H1 (cell line): Measurements from ENCODE around the gene HS3ST1. TPM values are rescaled to one million over a fixed set of nuclear protein-coding genes. Genes with fewer than 3 reads are reported as not detected.

Experiments
- CTCF ChIA-PET: fragments of 300-600 bp; sonication (Branson Sonifier 250); formaldehyde crosslinking; loops from one replicate; lab custom pipeline; 2021; ENCODE audit not compliant: partially characterized antibody; lab: Charles Lee
- POLR2A ChIA-PET: fragments of 300-600 bp; sonication (Branson Sonifier 250); formaldehyde crosslinking; loops from one replicate; lab custom pipeline; 2021; ENCODE audit warnings: inconsistent platforms; ENCODE audit not compliant: partially characterized antibody; lab: Charles Lee
- DNase-seq, 2 experiments: peaks; one replicate each; pipeline versions ENCODE4 v3.0.0 to v3.0.0-alpha.2; 2010 to 2022; ENCODE audit warnings: low spot score in 2 of 2, low read depth in 1 of 2, mixed read lengths in 1 of 2
- FAIRE-seq: peaks from 2 replicates; lab custom pipeline; 2011; peaks lifted over from hg19 to GRCh38; lab: Jason Lieb, UNC
- H2AFZ ChIP-seq: 2 replicates; pipeline ENCODE4 v1.8.1; 2012; ENCODE audit warnings: low read length, inconsistent platforms
- H2AK5ac ChIP-seq: 2 replicates; pipeline ENCODE4 v1.6.1; 2013; ENCODE audit warnings: low read depth, low read length
- H2BK120ac ChIP-seq: replicated peaks from 2 replicates; pipeline ENCODE3; 2013; ENCODE audit warnings: low read depth, low read length, inconsistent platforms
- H2BK12ac ChIP-seq: 2 replicates; pipeline ENCODE4 v1.6.1; 2013; ENCODE audit warnings: low read depth, low read length
- H2BK15ac ChIP-seq: 2 replicates; pipeline ENCODE4 v1.6.1; 2013; ENCODE audit warnings: low read length
- H2BK20ac ChIP-seq: 2 replicates; pipeline ENCODE4 v1.6.1; 2013; ENCODE audit warnings: low read length
- H2BK5ac ChIP-seq: 2 replicates; pipeline ENCODE4 v1.6.1; 2013; ENCODE audit warnings: low read depth, low read length
- H3K14ac ChIP-seq: 2 replicates; pipeline ENCODE4 v1.6.1; 2013; ENCODE audit warnings: inconsistent platforms; ENCODE audit not compliant: insufficient read length
- H3K18ac ChIP-seq: 2 replicates; pipeline ENCODE4 v1.6.1; 2013; ENCODE audit warnings: low read length; ENCODE audit errors: extremely low read depth
- H3K23ac ChIP-seq: 2 replicates; pipeline ENCODE4 v1.6.1; 2013; ENCODE audit warnings: inconsistent platforms; ENCODE audit not compliant: insufficient read length
- H3K23me2 ChIP-seq: 2 replicates; pipeline ENCODE4 v1.6.1; 2013; ENCODE audit warnings: low read depth, low read length
- H3K27ac ChIP-seq: 2 replicates; pipeline ENCODE4 v1.6.1; 2011; ENCODE audit warnings: low read depth, low read length, inconsistent platforms
- H3K27me3 ChIP-seq, 4 experiments: replicated peaks in 1 of 4; 1 replicate in 1 of 4; 2 replicates in 3 of 4; pipeline versions ENCODE4 v1.6.1 to v1.8.1; 2011 to 2013; ENCODE audit warnings: low read length in 3 of 4, mild to moderate bottlenecking in 3 of 4, inconsistent platforms in 2 of 4, mixed read lengths in 2 of 4, moderate library complexity in 1 of 4; ENCODE audit not compliant: control insufficient read depth in 3 of 4, insufficient read depth in 3 of 4; ENCODE audit errors: extremely low read depth in 1 of 4
- H3K36me3 ChIP-seq, 4 experiments: 2 replicates each; pipeline versions ENCODE4 v1.6.1 to v1.8.1; 2011 to 2013; ENCODE audit warnings: mild to moderate bottlenecking in 4 of 4, low read length in 3 of 4, moderate library complexity in 2 of 4, control low read depth in 1 of 4, inconsistent platforms in 1 of 4; ENCODE audit not compliant: insufficient read depth in 4 of 4, control insufficient read depth in 2 of 4
- H3K4ac ChIP-seq: replicated peaks from 2 replicates; pipeline ENCODE3; 2013; ENCODE audit warnings: low read length, low read depth, mixed read lengths, inconsistent platforms; ENCODE audit not compliant: insufficient read length
- H3K4me1 ChIP-seq, 4 experiments: replicated peaks in 1 of 4; 1 replicate in 1 of 4; 2 replicates in 3 of 4; pipeline versions ENCODE4 v1.6.1 to v1.8.1; 2011 to 2013; ENCODE audit warnings: low read length in 3 of 4, inconsistent platforms in 2 of 4, mixed read lengths in 1 of 4; ENCODE audit not compliant: insufficient read depth in 4 of 4, control insufficient read depth in 3 of 4
- H3K4me2 ChIP-seq, 2 experiments: 2 replicates each; pipeline versions ENCODE4 v1.6.1 to v1.8.1; 2011 to 2013; ENCODE audit warnings: low read depth in 2 of 2, low read length in 2 of 2, control low read depth in 1 of 2, inconsistent platforms in 1 of 2, mild to moderate bottlenecking in 1 of 2; ENCODE audit not compliant: insufficient read depth in 1 of 2
- H3K4me3 ChIP-seq, 4 experiments: fragments of 200-600, 300-600 bp in 1 of 4; sonication (generic), shearing (Covaris generic), sonication (Bioruptor Twin) in 1 of 4; 2 replicates each; pipeline versions ENCODE4 v1.5.1 to v1.8.1; 2011 to 2016; ENCODE audit warnings: low read length in 4 of 4, low read depth in 3 of 4, control low read depth in 2 of 4, inconsistent platforms in 2 of 4, mild to moderate bottlenecking in 2 of 4, mixed read lengths in 1 of 4, moderate library complexity in 1 of 4; ENCODE audit not compliant: insufficient read depth in 2 of 4; ENCODE audit errors: extremely low read depth in 1 of 4
- H3K56ac ChIP-seq: replicated peaks from 2 replicates; pipeline ENCODE3; 2013; ENCODE audit warnings: low read depth, mild to moderate bottlenecking, mixed read lengths, low read length, inconsistent platforms; ENCODE audit not compliant: insufficient read length
- H3K79me1 ChIP-seq: 2 replicates; pipeline ENCODE4 v1.6.1; 2013; ENCODE audit warnings: low read depth, low read length, control low read depth
- H3K79me2 ChIP-seq, 2 experiments: 2 replicates each; pipeline versions ENCODE4 v1.6.1 to v1.8.1; 2012 to 2013; ENCODE audit warnings: low read length in 2 of 2, mild to moderate bottlenecking in 2 of 2, inconsistent platforms in 1 of 2; ENCODE audit not compliant: insufficient read depth in 2 of 2, control insufficient read depth in 1 of 2
- H3K9ac ChIP-seq, 4 experiments: replicated peaks in 1 of 4; 1 replicate in 1 of 4; 2 replicates in 3 of 4; pipeline versions ENCODE4 v1.6.1 to v1.8.1; 2011 to 2013; ENCODE audit warnings: low read depth in 3 of 4, low read length in 3 of 4, control low read depth in 2 of 4, mild to moderate bottlenecking in 2 of 4, moderate library complexity in 2 of 4, inconsistent platforms in 1 of 4; ENCODE audit errors: extremely low read depth in 1 of 4
- H3K9me3 ChIP-seq, 2 experiments: 2 replicates each; pipeline versions ENCODE4 v1.6.1 to v1.8.1; 2012 to 2013; ENCODE audit warnings: mild to moderate bottlenecking in 2 of 2, moderate library complexity in 2 of 2, control low read depth in 1 of 2, inconsistent platforms in 1 of 2, low read depth in 1 of 2, low read length in 1 of 2, mixed read lengths in 1 of 2; ENCODE audit not compliant: insufficient read depth in 2 of 2
- H4K20me1 ChIP-seq, 2 experiments: replicated peaks in 1 of 2; 2 replicates each; pipeline versions ENCODE3 to v1.8.1; 2011 to 2013; ENCODE audit warnings: inconsistent platforms in 2 of 2, low read length in 2 of 2, mild to moderate bottlenecking in 1 of 2; ENCODE audit not compliant: insufficient read depth in 2 of 2, control insufficient read depth in 1 of 2
- H4K5ac ChIP-seq: 2 replicates; pipeline ENCODE4 v1.6.1; 2013; ENCODE audit warnings: low read length, low read depth, mixed read lengths, inconsistent platforms; ENCODE audit not compliant: insufficient read length
- H4K8ac ChIP-seq: 2 replicates; pipeline ENCODE4 v1.8.0; 2013; ENCODE audit warnings: mild to moderate bottlenecking, moderate library complexity, low read length, inconsistent platforms; ENCODE audit not compliant: insufficient read depth; ENCODE audit errors: extremely low read depth
- H4K91ac ChIP-seq: replicated peaks from 2 replicates; pipeline ENCODE3; 2013; ENCODE audit warnings: low read length, mixed read lengths, inconsistent platforms; ENCODE audit not compliant: insufficient read length
- JUND ChIP-seq: IDR thresholded peaks from 2 replicates; pipeline ENCODE4 v1.6.1; 2011; ENCODE audit warnings: mild to moderate bottlenecking, improper control_type of control experiment, low read length
- SIRT6 ChIP-seq: IDR thresholded peaks from one replicate; pipeline ENCODE4 v1.7.1; 2012; ENCODE audit warnings: low read length, inconsistent platforms
- WGBS, 2 experiments: shearing (Covaris generic) in 1 of 2; methylation state at CpG; one replicate each; pipeline versions ENCODE4 v1.1.6 to v1.1.7; 2013 to 2015; ENCODE audit warnings: low lambda C conversion rate in 2 of 2, mixed read lengths in 2 of 2, inconsistent platforms in 1 of 2, low coverage in 1 of 2, missing lambda C conversion rate in 1 of 2; ENCODE audit not compliant: insufficient replicate concordance in 2 of 2, insufficient coverage in 1 of 2, insufficient read length in 1 of 2; ENCODE audit errors: extremely low coverage in 1 of 2, missing lambda C conversion rate in 1 of 2; 5-methylcytosine and 5-hydroxymethylcytosine counted together
- polyA plus RNA-seq, 7 experiments: library from polyadenylated mRNA; depleted of rRNA in 3 of 7; stranded (reverse) in 5 of 7; unstranded in 2 of 7; fragments of >200 nt in 5 of 7; fragments of 200-250 nt in 2 of 7; gene quantifications; 1 replicate in 5 of 7; 2 replicates in 1 of 7; 4 replicates in 1 of 7; pipeline versions ENCODE4 v1.2.1 to v1.2.3, GENCODE V29; 2011 to 2013; ENCODE audit warnings: missing spikeins in 2 of 7, mixed read lengths in 2 of 7
- total RNA-seq: library from RNA; stranded (reverse); fragmentation: NEBNext Ultra II Directional; extraction: Animal tissue kit (Norgen Biotek cat#: 25700); gene quantifications from 2 replicates; pipeline ENCODE4 v1.2.1, GENCODE V29; 2021

HS3ST1 gene
- total and polyA plus RNA-seq, 2 of the 8 experiments (the other 6 are each of a cell fraction or from before 2014, with no cell fraction given), result 0.50 to 1.5 TPM

- ChIA-PET POLR2A (no interaction called here), CTCF (interaction anchor here (0.7 to 1.2 kb wide), 2 partner anchors 11 to 183 kb away, joined by 3 read pairs; no protein-coding TSS in a partner anchor)
- Histone ChIP-seq H2BK5ac (no peak overlapping the region), H4K91ac (no peak overlapping the region), H2BK20ac (no peak overlapping the region), H3K79me2 (no peaks in the 10 kb centered on the region), H2AFZ (no peak overlapping the region), H3K56ac (no peak overlapping the region), H3K79me1 (no peaks in the 10 kb centered on the region), H2BK120ac (no peak overlapping the region), H3K27ac (no peak overlapping the region), H3K27me3 (no peaks in the 10 kb centered on the region), H4K5ac (no peak overlapping the region), H2BK12ac (no peak overlapping the region), H3K4me2 (no peak overlapping the region), H3K4ac (no peak overlapping the region), H3K4me1 (peaks cover 0 to 4% (median 1%) of the 10 kb centered on the region in 4 experiments; a peak in 2 of 7 replicates), H3K9ac (no peak overlapping the region), H3K18ac (no peak overlapping the region), H4K8ac (no peak overlapping the region), H3K14ac (no peak overlapping the region), H2AK5ac (no peak overlapping the region), H2BK15ac (no peak overlapping the region), H4K20me1 (no peaks in the 10 kb centered on the region), H3K4me3 (no peak overlapping the region), H3K9me3 (no peaks in the 10 kb centered on the region), H3K23me2 (no peaks in the 10 kb centered on the region), H3K36me3 (no peaks in the 10 kb centered on the region), H3K23ac (no peak overlapping the region)
- DNase-seq, result no peak
- 87% methylated on average over 4 of the region's 4 CpGs; no CpG with 5 or more reads in 1 of the 2 experiments for WGBS, 2 experiments
- no peak for FAIRE-seq
- TF ChIP-seq SIRT6 (no peak), JUND (no peak)
Measured at GRCh38 chr4:11440481-11441193, 11.9 kb upstream of the HS3ST1 start.
